ENCODE results near the gene FGD3.

FGD3 gene

GRCh38 chr9:92968081-92968480, 20.8 kb downstream of the FGD3 start:
- H3K9me2 ChIP-seq (replicated peaks; ENCODE audit: control insufficient read depth, low read length), result no peaks in the 10 kb centered on the region
- H4K20me1 ChIP-seq (ENCODE audit: control insufficient read depth, insufficient read depth, low read depth, low read length), result no peaks in the 10 kb centered on the region
- no peak for TF ChIP-seq CTCF (IDR thresholded peaks at IDR 0.05; ENCODE audit: low read depth, low read length, poor library complexity, severe bottlenecking)
- TF ChIP-seq EZH2phosphoT487 (IDR thresholded peaks at IDR 0.05; ENCODE audit: borderline replicate concordance, low read length), result no peak
- H3K4me2 ChIP-seq (ENCODE audit: low read length), result no peak overlapping the region
- peaks cover 56% of the 10 kb centered on the region for H3K79me2 ChIP-seq (ENCODE audit: control insufficient read depth, low read length)
- H3F3A ChIP-seq (ENCODE audit: control insufficient read depth, insufficient read depth), result 0 out of 2 replicates have a peak, but pooled peaks cover 6% of the 10 kb centered on the region
- H3K9me3 ChIP-seq (ENCODE audit: control insufficient read depth, insufficient read depth, low read length), result no peaks in the 10 kb centered on the region
- no peak overlapping the region for H3K4me3 ChIP-seq (ENCODE audit: low read length)
- peaks cover 39% of the 10 kb centered on the region for H3K4me1 ChIP-seq (ENCODE audit: control insufficient read depth, low read length)
- no peak overlapping the region for H3K27ac ChIP-seq (ENCODE audit: low read depth, low read length)
- no peaks in the 10 kb centered on the region; the same call in 1 of the 2 replicates for H3K36me3 ChIP-seq (ENCODE audit: control insufficient read depth, low read length)
- no peaks in the 10 kb centered on the region for H3K27me3 ChIP-seq (ENCODE audit: control insufficient read depth, low read length)

- no peaks in the 10 kb centered on the region for H4K20me1 ChIP-seq (ENCODE audit: control insufficient read depth, insufficient read depth, low read depth, low read length)
- H3K27ac ChIP-seq (ENCODE audit: low read depth, low read length), result no peak overlapping the region
- peaks cover 60% of the 10 kb centered on the region for H3K79me2 ChIP-seq (ENCODE audit: control insufficient read depth, low read length)
- no peaks in the 10 kb centered on the region; the same call in none of the 2 replicates for H3K36me3 ChIP-seq (ENCODE audit: control insufficient read depth, low read length)
- H3K4me3 ChIP-seq (ENCODE audit: low read length), result no peak overlapping the region
- H3K9me3 ChIP-seq (ENCODE audit: control insufficient read depth, insufficient read depth, low read length), result no peaks in the 10 kb centered on the region
- H3K9me2 ChIP-seq (replicated peaks; ENCODE audit: control insufficient read depth, low read length), result no peaks in the 10 kb centered on the region
- H3F3A ChIP-seq (ENCODE audit: control insufficient read depth, insufficient read depth), result 0 out of 2 replicates have a peak, but pooled peaks cover 6% of the 10 kb centered on the region
- H3K27me3 ChIP-seq (ENCODE audit: control insufficient read depth, low read length), result no peaks in the 10 kb centered on the region
- peaks cover 25% of the 10 kb centered on the region for H3K4me1 ChIP-seq (ENCODE audit: control insufficient read depth, low read length)
- H3K4me2 ChIP-seq (ENCODE audit: low read length), result no peak overlapping the region
- TF ChIP-seq EZH2phosphoT487 (IDR thresholded peaks at IDR 0.05; ENCODE audit: borderline replicate concordance, low read length), result no peak
- TF ChIP-seq CTCF (IDR thresholded peaks at IDR 0.05; ENCODE audit: low read depth, low read length, poor library complexity, severe bottlenecking), result no peak
Observed at GRCh38 chr9:92969516-92970466, 22.5 kb downstream of the FGD3 start.

- Histone ChIP-seq H3K9me3 (ENCODE audit: control insufficient read depth, insufficient read depth, low read length) (no peaks in the 10 kb centered on the region), H3K27ac (ENCODE audit: low read depth, low read length) (no peak overlapping the region), H3K36me3 (ENCODE audit: control insufficient read depth, low read length) (peaks cover under 1% of the 10 kb centered on the region; the same call in 1 of the 2 replicates), H3K4me1 (ENCODE audit: control insufficient read depth, low read length) (peaks cover 18% of the 10 kb centered on the region), H3K4me3 (ENCODE audit: low read length) (no peak overlapping the region), H3K79me2 (ENCODE audit: control insufficient read depth, low read length) (peaks cover 54% of the 10 kb centered on the region), H4K20me1 (ENCODE audit: control insufficient read depth, insufficient read depth, low read depth, low read length) (no peaks in the 10 kb centered on the region), H3K9me2 (replicated peaks; ENCODE audit: control insufficient read depth, low read length) (no peaks in the 10 kb centered on the region), H3K27me3 (ENCODE audit: control insufficient read depth, low read length) (no peaks in the 10 kb centered on the region), H3K4me2 (ENCODE audit: low read length) (no peak overlapping the region), H3F3A (ENCODE audit: control insufficient read depth, insufficient read depth) (0 out of 2 replicates have a peak, but pooled peaks cover 6% of the 10 kb centered on the region)
- TF ChIP-seq CTCF (IDR thresholded peaks at IDR 0.05; ENCODE audit: low read depth, low read length, poor library complexity, severe bottlenecking), result no peak
- TF ChIP-seq EZH2phosphoT487 (IDR thresholded peaks at IDR 0.05; ENCODE audit: borderline replicate concordance, low read length), result no peak
Observed at GRCh38 chr9:92970467-92970923, 23.2 kb downstream of the FGD3 start.
